Heart left ventricle (tissue), 13 donors: ENCODE measurements around the gene ATXN1.

Experiments used
- POLR2A ChIP-seq, 2 donors: fragments of 450-650 bp; IDR thresholded peaks; one replicate each; pipeline ENCODE4 v1.6.1; 2017; ENCODE audit warnings: antibody characterized with exemption in 2 of 2, mild to moderate bottlenecking in 2 of 2, moderate library complexity in 2 of 2
- TF ChIP-seq, protein P1 (sequence below), 12 donors: fragments of 200-600 bp; sonication (generic) in 4 of 12; IDR thresholded peaks; one replicate each; pipeline versions ENCODE4 v1.5.0 to v1.8.0; 2018 to 2022; ENCODE audit warnings: antibody characterized with exemption in 12 of 12, mild to moderate bottlenecking in 5 of 12
- donor health status: ischemic (EF 13 %, LVEDD 7.1; RV severe dilation, severe dysfunction).
- donor health status: DM: no; HTN: yes; CAD: no.
- donor health status: DM: no; HTN: no; CAD: no.
- donor health status: ischemic (EF 25% LVEDD 6.9; RV normal size, moderate dysfunction).
- donor health status: ischemic (EF 25% LVEDD 5.7; RV mildly dilated, moderate dysfunction).
- donor health status: ischemic (EF 35%, LVEDD 5.7; RV mildly dilated, moderate dysfunction).
- donor health status: nonischemic (EF 11% LVEDD 7.7; RV severe dilation, severe dysfunction).
- donor health status: DM: yes; HTN: yes; CAD: no.
- donor health status: PGD.
- donor health status: ischemic (EF 29% LVEDD 5.4; RV normal size, mild dysfunction).
- donor health status: nonischemic (EF 23%, LVEDD 6.1; RV moderate dilation, normal function).

DNA sequence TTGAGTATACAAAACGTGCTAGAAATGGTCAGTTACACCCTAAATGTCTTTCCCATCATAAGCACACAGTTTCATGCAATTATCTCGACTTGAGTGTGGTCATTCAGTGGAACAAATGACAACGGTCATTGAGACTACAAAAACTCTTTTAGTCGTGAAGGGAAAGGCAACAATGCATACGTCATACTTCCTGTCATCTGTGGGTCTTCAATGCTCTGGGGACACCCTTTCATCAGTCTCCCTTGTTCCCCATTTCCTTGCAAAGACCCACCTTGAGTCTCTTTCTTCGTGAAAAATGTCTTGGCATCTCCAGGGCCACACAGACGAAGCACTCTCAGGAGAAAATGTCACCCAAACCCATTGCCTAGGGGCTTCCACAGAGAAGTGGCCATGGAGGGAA, 284.4 kb downstream of the ATXN1 start:
- TF ChIP-seq, protein P1, sequence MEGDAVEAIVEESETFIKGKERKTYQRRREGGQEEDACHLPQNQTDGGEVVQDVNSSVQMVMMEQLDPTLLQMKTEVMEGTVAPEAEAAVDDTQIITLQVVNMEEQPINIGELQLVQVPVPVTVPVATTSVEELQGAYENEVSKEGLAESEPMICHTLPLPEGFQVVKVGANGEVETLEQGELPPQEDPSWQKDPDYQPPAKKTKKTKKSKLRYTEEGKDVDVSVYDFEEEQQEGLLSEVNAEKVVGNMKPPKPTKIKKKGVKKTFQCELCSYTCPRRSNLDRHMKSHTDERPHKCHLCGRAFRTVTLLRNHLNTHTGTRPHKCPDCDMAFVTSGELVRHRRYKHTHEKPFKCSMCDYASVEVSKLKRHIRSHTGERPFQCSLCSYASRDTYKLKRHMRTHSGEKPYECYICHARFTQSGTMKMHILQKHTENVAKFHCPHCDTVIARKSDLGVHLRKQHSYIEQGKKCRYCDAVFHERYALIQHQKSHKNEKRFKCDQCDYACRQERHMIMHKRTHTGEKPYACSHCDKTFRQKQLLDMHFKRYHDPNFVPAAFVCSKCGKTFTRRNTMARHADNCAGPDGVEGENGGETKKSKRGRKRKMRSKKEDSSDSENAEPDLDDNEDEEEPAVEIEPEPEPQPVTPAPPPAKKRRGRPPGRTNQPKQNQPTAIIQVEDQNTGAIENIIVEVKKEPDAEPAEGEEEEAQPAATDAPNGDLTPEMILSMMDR (IDR thresholded peaks at IDR 0.05) = no peak
- TF ChIP-seq POLR2A (IDR thresholded peaks at IDR 0.05) = no peak
